ENCODE measurements around the gene C11orf98.

- TF ChIP-seq, protein P1, sequence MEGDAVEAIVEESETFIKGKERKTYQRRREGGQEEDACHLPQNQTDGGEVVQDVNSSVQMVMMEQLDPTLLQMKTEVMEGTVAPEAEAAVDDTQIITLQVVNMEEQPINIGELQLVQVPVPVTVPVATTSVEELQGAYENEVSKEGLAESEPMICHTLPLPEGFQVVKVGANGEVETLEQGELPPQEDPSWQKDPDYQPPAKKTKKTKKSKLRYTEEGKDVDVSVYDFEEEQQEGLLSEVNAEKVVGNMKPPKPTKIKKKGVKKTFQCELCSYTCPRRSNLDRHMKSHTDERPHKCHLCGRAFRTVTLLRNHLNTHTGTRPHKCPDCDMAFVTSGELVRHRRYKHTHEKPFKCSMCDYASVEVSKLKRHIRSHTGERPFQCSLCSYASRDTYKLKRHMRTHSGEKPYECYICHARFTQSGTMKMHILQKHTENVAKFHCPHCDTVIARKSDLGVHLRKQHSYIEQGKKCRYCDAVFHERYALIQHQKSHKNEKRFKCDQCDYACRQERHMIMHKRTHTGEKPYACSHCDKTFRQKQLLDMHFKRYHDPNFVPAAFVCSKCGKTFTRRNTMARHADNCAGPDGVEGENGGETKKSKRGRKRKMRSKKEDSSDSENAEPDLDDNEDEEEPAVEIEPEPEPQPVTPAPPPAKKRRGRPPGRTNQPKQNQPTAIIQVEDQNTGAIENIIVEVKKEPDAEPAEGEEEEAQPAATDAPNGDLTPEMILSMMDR (IDR thresholded peaks at IDR 0.05), result no peak
- TF ChIP-seq EP300 (IDR thresholded peaks at IDR 0.05), result no peak
Observed at GRCh38 chr11:62708392-62708791, 43.4 kb upstream of the C11orf98 start.

All from suprapubic skin (tissue), 3 donors.